RKO (cell line): Measurements from ENCODE around the gene ASAP2.

Experiments
- DNase-seq: peaks from one replicate; pipeline ENCODE4 v3.0.0-alpha.2; 2016; ENCODE audit warnings: low spot score

The ASAP2 gene

GRCh38 chr2:9347411-9347881 lies 140.8 kb downstream of the ASAP2 start:
- DNase-seq = no peak

DNA sequence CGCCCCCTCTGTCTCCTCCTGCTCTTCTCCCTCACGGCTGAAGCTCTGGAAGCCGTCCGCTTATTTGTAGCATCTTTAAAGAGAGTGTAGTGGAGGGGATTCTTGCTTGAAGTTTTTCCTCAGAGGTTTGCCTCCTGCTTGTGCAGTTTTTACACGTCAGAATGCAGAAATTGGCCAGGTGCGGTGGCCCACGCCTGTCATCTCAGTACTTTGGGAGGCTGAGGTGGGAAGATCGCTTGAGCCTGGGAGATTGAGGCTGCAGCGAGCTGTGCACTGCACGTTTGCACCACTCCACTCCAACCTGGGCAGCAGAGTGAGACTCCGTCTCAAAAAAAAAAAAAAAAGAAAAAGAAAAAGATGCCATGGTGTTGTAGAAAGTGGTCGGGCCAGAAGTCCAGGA lies 147.7 kb downstream of the ASAP2 start:
- no peak for DNase-seq

DNA sequence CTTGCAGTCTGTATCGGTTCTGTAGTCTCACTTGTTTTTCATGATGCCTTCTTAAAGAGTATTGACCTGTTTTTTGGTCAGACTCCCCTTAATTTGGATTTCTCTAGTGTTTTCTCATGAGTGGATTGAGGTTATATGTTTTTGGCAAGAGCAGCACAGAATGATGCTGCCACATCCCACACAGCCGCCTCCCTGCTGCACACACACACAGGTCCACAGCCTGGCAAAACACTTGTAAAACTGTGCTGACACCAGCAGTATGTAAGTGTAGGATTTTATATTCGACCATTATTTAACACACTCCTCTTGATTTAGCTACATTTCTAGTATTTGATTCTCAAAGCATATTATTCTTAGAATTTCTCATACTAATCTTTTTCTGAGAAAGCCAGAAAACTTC lies 148.7 kb downstream of the ASAP2 start:
- DNase-seq = no peak

GRCh38 chr2:9355716-9356115 lies 149.1 kb downstream of the ASAP2 start:
- no peak for DNase-seq

DNA sequence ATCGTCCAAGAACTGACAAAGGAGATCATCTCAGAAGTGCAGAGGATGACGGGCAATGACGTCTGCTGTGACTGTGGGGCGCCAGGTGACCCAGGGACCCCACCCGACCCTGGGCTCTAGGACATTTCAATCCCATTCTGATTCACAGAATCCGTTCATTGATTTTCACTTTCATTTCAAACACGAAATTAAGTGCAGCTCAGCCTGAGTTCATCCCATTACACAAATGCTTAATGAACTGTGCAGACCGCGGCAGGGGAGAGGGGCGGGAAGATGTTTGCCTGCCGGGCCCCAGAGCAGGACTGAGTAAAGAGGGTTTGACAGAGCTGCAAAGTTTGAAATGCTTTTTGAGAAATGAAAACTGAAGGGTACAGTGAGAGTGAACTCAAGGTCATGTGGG lies 149.6 kb downstream of the ASAP2 start:
- no peak for DNase-seq

GRCh38 chr2:9358846-9359245 lies 152.2 kb downstream of the ASAP2 start:
- DNase-seq = no peak

DNA sequence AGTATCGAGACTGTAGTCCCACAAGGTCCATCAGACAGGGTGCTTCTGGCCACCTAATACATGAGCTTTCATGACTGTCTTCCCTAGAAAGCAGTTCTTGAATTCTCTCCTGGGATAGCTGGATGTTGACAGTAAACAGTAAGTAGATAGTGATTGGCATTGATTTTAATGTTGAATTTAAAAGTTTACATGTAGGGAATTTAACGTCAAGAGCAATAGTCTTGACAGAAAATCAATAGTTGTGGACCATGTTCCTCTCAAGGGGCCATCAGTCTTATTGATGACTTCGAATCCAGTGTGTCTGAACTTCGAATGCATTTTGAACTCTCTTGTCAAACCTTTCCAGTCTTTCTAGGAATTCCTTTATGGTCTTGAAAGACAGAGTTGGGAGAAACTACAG lies 152.9 kb downstream of the ASAP2 start:
- no peak for DNase-seq

DNA sequence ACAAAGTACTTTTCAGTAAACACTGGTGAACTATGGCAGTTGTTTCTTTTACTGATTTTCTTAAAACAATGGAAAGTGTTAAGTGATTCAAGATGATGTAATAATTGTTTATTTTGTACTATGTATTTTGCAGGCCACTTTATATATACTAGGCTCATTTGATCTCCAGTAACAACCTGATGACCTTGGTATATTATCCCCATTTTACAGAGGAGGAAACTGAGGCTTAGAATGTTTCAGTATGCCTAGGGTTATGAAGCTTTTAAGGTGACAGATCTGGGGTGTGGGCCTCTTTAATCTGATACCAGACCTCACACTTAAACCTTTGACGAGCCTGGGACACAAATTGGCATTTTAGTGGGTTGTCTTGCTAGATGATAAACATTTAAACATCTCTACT lies 153.5 kb downstream of the ASAP2 start:
- no peak for DNase-seq

GRCh38 chr2:9360701-9361100 lies 154.1 kb downstream of the ASAP2 start:
- no peak for DNase-seq

DNA sequence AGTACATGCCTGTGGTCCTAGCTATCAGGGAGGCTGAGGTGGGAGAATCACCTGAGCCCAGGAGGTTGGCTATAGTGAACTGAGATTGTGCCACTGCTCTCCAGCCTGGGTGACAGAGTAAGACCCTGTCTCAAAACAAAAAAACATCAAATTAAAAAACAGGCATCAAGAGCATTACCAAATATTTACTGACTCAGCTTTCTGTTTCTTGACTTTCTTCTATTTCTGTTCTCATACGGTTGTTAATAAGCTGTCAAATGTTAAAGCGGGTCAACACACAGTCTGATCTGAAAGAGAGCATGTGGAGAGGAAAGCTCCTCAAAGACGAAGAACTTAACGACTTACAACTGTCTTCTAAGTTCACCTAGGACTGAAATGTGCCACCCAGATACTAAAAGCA lies 157.8 kb downstream of the ASAP2 start:
- DNase-seq = no peak

DNA sequence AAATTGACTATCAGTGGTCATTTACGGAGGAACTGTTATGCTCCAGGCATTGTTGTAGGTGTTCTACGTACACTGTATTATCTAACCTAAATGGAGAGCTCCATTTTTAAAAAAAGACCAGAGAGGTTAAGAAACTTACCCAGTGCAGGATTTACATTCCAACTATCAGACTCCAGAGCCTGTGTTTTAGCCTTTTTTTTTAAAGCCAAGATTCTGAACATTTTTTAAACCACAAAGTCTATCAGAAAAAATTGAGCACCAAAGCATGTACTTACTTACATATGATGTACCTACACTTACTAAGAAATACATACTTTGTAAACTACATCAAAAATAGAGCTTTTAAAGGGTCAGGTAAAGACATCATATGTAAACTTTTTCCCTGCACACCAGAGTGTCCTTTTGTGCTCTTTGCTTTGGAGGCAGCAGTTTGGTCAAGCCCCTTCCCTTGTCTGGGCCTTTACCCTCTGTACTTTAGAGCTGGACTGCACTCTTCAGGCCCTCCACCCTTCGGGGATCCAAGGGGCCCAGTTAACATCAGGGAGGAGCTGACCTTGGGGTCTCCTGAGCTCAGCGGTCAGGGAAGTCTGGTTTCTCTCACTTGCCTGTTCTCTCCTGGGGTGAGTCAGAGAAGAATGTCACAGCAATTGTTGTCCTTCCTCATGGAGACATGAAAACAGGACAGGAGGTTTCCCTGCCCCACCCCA lies 158.3 kb downstream of the ASAP2 start:
- DNase-seq = no peak

GRCh38 chr2:9365498-9366019 lies 158.9 kb downstream of the ASAP2 start:
- no peak for DNase-seq

- DNase-seq = no peak
These were observed 159.4 kb downstream of the ASAP2 start for GRCh38 chr2:9366026-9366425.

DNA sequence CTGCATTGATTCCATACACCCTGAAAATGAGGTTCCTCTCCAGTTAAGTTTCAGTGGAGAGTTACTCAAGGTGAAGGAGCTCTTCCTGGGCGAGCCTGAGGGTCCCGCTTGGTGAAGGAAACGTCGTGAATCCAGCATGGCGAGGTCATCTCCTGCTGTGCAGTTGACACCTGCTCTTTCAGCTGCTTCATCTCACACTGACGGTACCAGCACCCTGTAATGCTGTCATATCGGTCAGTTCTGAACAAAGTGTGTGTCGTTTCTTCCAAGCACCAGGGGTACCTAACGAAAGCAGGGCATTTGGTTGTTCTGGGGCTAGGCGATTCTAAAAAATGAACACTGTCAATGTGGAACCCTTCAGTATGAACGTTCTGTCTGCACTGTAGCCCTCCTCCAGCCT lies 164.1 kb downstream of the ASAP2 start:
- no peak for DNase-seq

DNA sequence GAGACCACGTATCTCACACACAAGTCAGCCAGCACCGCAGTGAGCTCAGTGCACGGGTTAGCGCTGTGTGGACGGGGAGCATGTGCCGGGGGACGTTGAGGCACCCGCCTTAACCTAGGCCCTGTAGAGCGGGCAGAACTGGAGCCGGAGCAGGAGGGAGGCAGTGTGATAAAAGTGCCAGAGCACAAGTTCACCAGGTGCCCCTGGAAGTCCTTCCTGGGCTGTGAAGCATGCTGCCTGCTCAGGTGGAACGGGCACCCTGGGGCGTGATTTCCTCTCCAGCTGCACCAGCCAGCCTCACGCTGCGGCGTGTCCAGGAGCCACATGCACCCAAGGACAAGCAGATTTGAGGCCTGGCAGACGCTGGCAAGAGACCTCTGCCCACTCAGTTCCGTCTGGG lies 166.4 kb downstream of the ASAP2 start:
- DNase-seq = no peak

GRCh38 chr2:9373476-9373875 lies 166.9 kb downstream of the ASAP2 start:
- no peak for DNase-seq

GRCh38 chr2:9374071-9374730 lies 167.6 kb downstream of the ASAP2 start:
- DNase-seq = no peak

DNA sequence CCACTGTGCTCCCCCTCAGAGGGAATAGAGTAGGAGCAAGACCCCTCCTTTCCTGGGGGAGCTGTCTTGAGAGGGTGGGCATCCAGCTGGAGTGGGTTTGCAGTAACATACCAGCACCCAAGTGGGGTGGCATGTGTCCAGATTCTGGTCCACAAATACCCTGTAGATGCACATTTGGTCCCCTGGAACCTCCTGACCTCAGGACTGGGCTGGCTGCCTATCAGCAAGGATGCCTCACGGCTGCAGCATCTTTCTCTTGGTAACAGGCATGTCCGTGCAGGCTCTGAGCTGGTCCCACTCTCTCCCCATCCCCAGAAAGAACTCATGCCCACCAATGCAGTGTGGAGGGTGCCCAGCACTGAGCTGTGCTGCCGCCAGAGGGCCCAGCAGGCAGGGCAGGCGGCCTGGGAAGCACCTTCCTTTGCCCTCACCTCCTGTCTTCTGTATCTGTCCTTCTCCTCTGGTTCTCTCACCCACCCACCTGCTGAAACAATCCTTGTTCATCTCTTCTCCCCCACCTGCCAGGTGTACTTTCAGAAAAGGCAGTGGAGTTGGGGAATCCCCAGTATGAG lies 169.3 kb downstream of the ASAP2 start:
- no peak for DNase-seq

GRCh38 chr2:9377461-9378097 lies 171.0 kb downstream of the ASAP2 start:
- no peak for DNase-seq

DNA sequence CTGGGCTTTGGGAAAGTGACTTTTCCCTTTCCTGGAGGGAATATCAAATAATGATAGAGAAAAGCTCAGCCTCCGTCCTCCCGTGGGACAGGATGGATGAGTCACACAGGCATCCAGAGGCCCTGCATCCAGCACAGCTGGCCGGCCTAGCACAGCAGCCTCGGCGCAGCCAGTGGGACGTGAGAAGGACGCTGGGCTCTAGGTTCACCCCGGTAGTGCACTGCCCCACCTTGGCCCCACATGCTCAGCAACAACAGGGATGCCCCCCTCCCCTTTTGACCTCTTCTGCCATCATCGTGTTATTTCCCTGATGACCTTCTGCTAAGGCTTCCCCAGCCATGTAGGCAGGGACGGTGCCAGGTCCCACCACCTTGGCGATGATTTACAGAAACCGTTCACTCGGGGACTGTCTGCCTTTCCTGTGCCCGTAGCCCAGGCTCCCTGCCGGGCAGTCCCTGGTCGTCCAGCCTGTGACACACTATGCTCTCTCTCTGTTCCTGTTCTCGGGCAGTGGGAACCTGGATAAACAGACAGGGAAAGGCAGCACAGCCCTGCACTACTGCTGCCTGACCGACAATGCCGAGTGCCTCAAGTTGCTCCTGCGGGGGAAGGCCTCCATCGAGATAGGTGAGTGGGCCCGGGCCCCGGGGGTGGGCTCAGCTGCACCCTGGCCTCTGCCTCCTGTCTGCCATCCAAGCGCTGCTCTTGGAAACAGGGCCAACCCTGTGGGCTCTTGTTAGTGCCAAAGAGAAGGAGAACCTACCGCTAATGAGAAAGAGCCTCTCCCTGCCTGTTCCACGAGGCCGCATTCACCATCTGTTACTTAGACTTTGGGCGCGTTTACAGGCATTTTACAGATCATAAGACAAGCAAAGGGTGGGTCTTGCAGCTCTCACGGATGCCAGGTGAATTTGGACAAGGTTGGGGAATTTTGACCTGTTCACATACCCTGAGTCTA lies 172.1 kb downstream of the ASAP2 start:
- DNase-seq = peak; percentile 43

DNA sequence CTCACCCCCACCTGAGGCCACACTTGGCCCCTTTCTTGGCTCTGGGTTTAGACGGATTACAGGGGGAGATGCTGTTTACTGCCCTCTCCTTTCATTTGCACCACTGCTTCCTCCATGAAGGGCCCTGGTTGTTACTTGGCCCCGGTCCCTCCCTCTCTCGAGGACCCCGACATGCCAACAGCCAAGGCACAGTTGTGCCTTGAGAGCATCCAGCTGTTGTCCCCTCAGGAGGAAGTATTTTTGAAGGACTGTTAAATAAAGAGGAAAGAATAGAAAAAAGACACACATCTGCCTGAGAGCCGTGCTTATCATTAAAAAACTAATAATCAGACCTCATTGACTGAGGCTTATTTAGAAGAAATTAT lies 172.8 kb downstream of the ASAP2 start:
- no peak for DNase-seq
